OCI-LY3 (cell line): ENCODE data around the gene ASCL1.

ENCODE experiments used
- H2AFZ ChIP-seq: fragments of 200-600, 300-600 bp; shearing (Covaris generic); 2 replicates; pipeline ENCODE4 v1.6.0; 2014; ENCODE audit warnings: antibody characterized with exemption, low read depth, low read length
- H3K27ac ChIP-seq: fragments of 200-600, 300-600 bp; sonication (generic); 2 replicates; pipeline ENCODE4 v1.5.1; 2014; ENCODE audit warnings: mild to moderate bottlenecking, low read length, moderate library complexity, mixed read lengths
- H3K27me3 ChIP-seq: fragments of 200-600, 300-600 bp; sonication (generic); 2 replicates; pipeline ENCODE4 v1.6.1; 2014; ENCODE audit warnings: low read depth, low read length, mixed read lengths
- H3K36me3 ChIP-seq: fragments of 200-600, 300-600 bp; sonication (generic); replicated peaks from 2 replicates; pipeline ENCODE3; 2014; ENCODE audit warnings: low read depth, low read length, mixed read lengths
- H3K4me1 ChIP-seq: fragments of 300-600, 200-600 bp; sonication (generic); 2 replicates; pipeline ENCODE4 v1.6.1; 2014; ENCODE audit warnings: low read length, mixed read lengths
- H3K4me2 ChIP-seq: fragments of 200-600, 300-600 bp; sonication (generic); 2 replicates; pipeline ENCODE4 v1.6.1; 2014; ENCODE audit warnings: low read length, mixed read lengths
- H3K4me3 ChIP-seq: fragments of 300-600, 200-600 bp; sonication (generic); 2 replicates; pipeline ENCODE4 v1.5.1; 2014; ENCODE audit warnings: antibody characterized with exemption, mild to moderate bottlenecking, low read length, moderate library complexity
- H3K79me2 ChIP-seq: fragments of 300-600, 200-600 bp; shearing (Covaris generic); 2 replicates; pipeline ENCODE4 v1.6.1; 2014; ENCODE audit warnings: mild to moderate bottlenecking, low read length, mixed read lengths
- H3K9ac ChIP-seq: fragments of 300-600, 200-600 bp; shearing (Covaris generic); 2 replicates; pipeline ENCODE4 v1.6.0; 2014; ENCODE audit warnings: mild to moderate bottlenecking, low read length, moderate library complexity
- H3K9me3 ChIP-seq: fragments of 200-600, 300-600 bp; shearing (Covaris generic); 2 replicates; pipeline ENCODE4 v1.6.1; 2014; ENCODE audit warnings: low read length, mixed read lengths; ENCODE audit not compliant: insufficient read depth
- H4K20me1 ChIP-seq: fragments of 200-600, 300-600 bp; sonication (generic); 2 replicates; pipeline ENCODE4 v1.6.1; 2016; ENCODE audit warnings: low read length, mixed read lengths; ENCODE audit not compliant: insufficient read depth
- EZH2phosphoT487 ChIP-seq: fragments of 200-600 bp; shearing (Covaris generic); IDR thresholded peaks from 2 replicates; pipeline ENCODE4 v1.6.1; 2018; ENCODE audit warnings: antibody characterized with exemption, mixed run types, low read depth
- TF ChIP-seq, protein P1 (sequence below): fragments of 200-600, 300-600 bp; sonication (generic); IDR thresholded peaks from 2 replicates; pipeline ENCODE4 v1.5.1; 2014; ENCODE audit warnings: antibody characterized with exemption, low read length, low read depth

Gene ASCL1

DNA sequence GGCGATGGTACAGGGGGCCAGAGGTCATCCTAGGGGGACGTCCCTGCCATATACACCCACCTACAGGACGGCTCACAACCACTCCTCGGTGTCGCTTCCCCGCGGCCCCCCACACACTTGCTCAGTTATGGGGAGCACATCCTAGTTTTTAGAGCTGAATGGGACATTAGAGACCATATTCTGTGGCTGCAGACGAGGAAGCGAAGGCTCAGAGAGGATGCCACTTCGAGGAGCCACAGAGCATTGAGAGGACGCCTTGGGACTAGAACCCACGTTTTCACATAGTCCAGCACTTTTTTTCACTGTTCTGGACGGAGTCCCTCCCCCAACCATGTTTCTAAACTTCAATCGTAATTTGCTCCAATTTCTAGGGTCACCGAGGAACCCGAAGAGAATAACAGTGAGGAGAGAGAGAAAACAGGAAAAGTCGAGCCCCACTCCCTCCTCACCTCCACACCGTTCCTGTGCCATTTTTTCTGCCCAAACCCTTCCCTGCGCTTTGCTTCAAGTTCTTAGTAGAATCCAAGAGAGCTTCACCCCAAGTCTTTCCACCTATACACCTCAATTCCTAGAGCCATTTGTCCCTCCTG, 641 bp upstream of the ASCL1 start:
- Histone ChIP-seq H3K36me3 (no peaks in the 10 kb centered on the region), H4K20me1 (no peaks in the 10 kb centered on the region), H3K4me2 (no peak overlapping the region), H3K4me3 (no peak overlapping the region), H3K27ac (no peak overlapping the region), H3K79me2 (no peaks in the 10 kb centered on the region), H3K9ac (no peak overlapping the region), H2AFZ (no peak overlapping the region), H3K27me3 (no peaks in the 10 kb centered on the region), H3K9me3 (no peaks in the 10 kb centered on the region), H3K4me1 (peaks cover 24% of the 10 kb centered on the region)
- no peak for TF ChIP-seq EZH2phosphoT487
- TF ChIP-seq, protein P1, sequence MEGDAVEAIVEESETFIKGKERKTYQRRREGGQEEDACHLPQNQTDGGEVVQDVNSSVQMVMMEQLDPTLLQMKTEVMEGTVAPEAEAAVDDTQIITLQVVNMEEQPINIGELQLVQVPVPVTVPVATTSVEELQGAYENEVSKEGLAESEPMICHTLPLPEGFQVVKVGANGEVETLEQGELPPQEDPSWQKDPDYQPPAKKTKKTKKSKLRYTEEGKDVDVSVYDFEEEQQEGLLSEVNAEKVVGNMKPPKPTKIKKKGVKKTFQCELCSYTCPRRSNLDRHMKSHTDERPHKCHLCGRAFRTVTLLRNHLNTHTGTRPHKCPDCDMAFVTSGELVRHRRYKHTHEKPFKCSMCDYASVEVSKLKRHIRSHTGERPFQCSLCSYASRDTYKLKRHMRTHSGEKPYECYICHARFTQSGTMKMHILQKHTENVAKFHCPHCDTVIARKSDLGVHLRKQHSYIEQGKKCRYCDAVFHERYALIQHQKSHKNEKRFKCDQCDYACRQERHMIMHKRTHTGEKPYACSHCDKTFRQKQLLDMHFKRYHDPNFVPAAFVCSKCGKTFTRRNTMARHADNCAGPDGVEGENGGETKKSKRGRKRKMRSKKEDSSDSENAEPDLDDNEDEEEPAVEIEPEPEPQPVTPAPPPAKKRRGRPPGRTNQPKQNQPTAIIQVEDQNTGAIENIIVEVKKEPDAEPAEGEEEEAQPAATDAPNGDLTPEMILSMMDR, result no peak

DNA sequence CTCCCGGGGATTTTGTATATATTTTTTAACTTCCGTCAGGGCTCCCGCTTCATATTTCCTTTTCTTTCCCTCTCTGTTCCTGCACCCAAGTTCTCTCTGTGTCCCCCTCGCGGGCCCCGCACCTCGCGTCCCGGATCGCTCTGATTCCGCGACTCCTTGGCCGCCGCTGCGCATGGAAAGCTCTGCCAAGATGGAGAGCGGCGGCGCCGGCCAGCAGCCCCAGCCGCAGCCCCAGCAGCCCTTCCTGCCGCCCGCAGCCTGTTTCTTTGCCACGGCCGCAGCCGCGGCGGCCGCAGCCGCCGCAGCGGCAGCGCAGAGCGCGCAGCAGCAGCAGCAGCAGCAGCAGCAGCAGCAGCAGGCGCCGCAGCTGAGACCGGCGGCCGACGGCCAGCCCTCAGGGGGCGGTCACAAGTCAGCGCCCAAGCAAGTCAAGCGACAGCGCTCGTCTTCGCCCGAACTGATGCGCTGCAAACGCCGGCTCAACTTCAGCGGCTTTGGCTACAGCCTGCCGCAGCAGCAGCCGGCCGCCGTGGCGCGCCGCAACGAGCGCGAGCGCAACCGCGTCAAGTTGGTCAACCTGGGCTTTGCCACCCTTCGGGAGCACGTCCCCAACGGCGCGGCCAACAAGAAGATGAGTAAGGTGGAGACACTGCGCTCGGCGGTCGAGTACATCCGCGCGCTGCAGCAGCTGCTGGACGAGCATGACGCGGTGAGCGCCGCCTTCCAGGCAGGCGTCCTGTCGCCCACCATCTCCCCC, 777 bp downstream of the ASCL1 start:
- Histone ChIP-seq H3K4me1 (peaks cover 11% of the 10 kb centered on the region), H3K27me3 (no peaks in the 10 kb centered on the region), H4K20me1 (no peaks in the 10 kb centered on the region), H3K27ac (no peak overlapping the region), H2AFZ (no peak overlapping the region), H3K9me3 (no peaks in the 10 kb centered on the region), H3K4me2 (no peak overlapping the region), H3K9ac (no peak overlapping the region), H3K4me3 (no peak overlapping the region), H3K79me2 (no peaks in the 10 kb centered on the region), H3K36me3 (no peaks in the 10 kb centered on the region)
- TF ChIP-seq, protein P1, result no peak
- no peak for TF ChIP-seq EZH2phosphoT487

DNA sequence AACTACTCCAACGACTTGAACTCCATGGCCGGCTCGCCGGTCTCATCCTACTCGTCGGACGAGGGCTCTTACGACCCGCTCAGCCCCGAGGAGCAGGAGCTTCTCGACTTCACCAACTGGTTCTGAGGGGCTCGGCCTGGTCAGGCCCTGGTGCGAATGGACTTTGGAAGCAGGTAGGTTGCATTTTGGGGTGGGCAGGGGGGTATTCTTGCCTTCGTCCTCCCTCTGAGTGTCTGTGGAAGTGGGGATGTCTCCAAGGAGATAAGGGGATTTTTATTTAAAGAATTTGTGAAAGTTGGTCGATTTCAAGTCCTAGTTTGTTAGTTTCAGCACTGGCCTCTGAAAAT, 1.3 kb downstream of the ASCL1 start:
- Histone ChIP-seq H3K36me3 (no peaks in the 10 kb centered on the region), H2AFZ (no peak overlapping the region), H3K9ac (no peak overlapping the region), H3K4me1 (peaks cover 6% of the 10 kb centered on the region), H4K20me1 (no peaks in the 10 kb centered on the region), H3K27me3 (no peaks in the 10 kb centered on the region), H3K9me3 (no peaks in the 10 kb centered on the region), H3K4me2 (no peak overlapping the region), H3K27ac (no peak overlapping the region), H3K79me2 (no peaks in the 10 kb centered on the region), H3K4me3 (no peak overlapping the region)
- no peak for TF ChIP-seq EZH2phosphoT487
- TF ChIP-seq, protein P1, result no peak

DNA sequence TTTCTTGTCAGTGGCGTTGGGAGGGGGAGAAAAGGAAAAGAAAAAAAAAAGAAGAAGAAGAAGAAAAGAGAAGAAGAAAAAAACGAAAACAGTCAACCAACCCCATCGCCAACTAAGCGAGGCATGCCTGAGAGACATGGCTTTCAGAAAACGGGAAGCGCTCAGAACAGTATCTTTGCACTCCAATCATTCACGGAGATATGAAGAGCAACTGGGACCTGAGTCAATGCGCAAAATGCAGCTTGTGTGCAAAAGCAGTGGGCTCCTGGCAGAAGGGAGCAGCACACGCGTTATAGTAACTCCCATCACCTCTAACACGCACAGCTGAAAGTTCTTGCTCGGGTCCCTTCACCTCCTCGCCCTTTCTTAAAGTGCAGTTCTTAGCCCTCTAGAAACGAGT, 1.9 kb downstream of the ASCL1 start:
- Histone ChIP-seq H4K20me1 (no peaks in the 10 kb centered on the region), H2AFZ (no peak overlapping the region), H3K4me3 (no peak overlapping the region), H3K9me3 (0 out of 2 replicates have a peak, but pooled peaks cover 5% of the 10 kb centered on the region), H3K27me3 (no peaks in the 10 kb centered on the region), H3K4me1 (peaks cover under 1% of the 10 kb centered on the region; the same call in 1 of the 2 replicates), H3K27ac (no peak overlapping the region), H3K9ac (no peak overlapping the region), H3K36me3 (no peaks in the 10 kb centered on the region), H3K79me2 (no peaks in the 10 kb centered on the region), H3K4me2 (no peak overlapping the region)
- TF ChIP-seq, protein P1, result no peak
- TF ChIP-seq EZH2phosphoT487, result no peak
